Measurements from ENCODE around the gene TFEB. TPM values are rescaled to one million over a fixed set of nuclear protein-coding genes. Genes with fewer than 3 reads are reported as not detected.
A peak's percentile ranks its signal among the peaks of the same experiment; 100 is the strongest.

The TFEB gene
- total RNA-seq, 2 donors from 2014 or later: 4.9 to 10.1 TPM

GRCh38 chr6:41696788-41697187 lies 38.6 kb downstream of the TFEB start:
- Histone ChIP-seq H3K27me3 (no peaks in the 10 kb centered on the region), H3K36me3 (replicated peaks in 1 of 2; ENCODE audit: insufficient read depth in 1 of 2, low read depth in 2 of 2) (no peaks in the 10 kb centered on the region), H3K4me1 (no peaks in the 10 kb centered on the region), H3K9me3 (no peaks in the 10 kb centered on the region), H3K27ac (no peak overlapping the region), H3K4me3 (no peak overlapping the region)
- intact Hi-C loops (cut with DNase I): no loop called here
- 92 to 98% methylated on average over 6 of the region's 6 CpGs for WGBS, 2 donors
- no peak for ATAC-seq
- TF ChIP-seq, protein P1, sequence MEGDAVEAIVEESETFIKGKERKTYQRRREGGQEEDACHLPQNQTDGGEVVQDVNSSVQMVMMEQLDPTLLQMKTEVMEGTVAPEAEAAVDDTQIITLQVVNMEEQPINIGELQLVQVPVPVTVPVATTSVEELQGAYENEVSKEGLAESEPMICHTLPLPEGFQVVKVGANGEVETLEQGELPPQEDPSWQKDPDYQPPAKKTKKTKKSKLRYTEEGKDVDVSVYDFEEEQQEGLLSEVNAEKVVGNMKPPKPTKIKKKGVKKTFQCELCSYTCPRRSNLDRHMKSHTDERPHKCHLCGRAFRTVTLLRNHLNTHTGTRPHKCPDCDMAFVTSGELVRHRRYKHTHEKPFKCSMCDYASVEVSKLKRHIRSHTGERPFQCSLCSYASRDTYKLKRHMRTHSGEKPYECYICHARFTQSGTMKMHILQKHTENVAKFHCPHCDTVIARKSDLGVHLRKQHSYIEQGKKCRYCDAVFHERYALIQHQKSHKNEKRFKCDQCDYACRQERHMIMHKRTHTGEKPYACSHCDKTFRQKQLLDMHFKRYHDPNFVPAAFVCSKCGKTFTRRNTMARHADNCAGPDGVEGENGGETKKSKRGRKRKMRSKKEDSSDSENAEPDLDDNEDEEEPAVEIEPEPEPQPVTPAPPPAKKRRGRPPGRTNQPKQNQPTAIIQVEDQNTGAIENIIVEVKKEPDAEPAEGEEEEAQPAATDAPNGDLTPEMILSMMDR (IDR thresholded peaks at IDR 0.05): no peak
- TF ChIP-seq POLR2A (IDR thresholded peaks at IDR 0.05): no peak
- no peak for DNase-seq

DNA sequence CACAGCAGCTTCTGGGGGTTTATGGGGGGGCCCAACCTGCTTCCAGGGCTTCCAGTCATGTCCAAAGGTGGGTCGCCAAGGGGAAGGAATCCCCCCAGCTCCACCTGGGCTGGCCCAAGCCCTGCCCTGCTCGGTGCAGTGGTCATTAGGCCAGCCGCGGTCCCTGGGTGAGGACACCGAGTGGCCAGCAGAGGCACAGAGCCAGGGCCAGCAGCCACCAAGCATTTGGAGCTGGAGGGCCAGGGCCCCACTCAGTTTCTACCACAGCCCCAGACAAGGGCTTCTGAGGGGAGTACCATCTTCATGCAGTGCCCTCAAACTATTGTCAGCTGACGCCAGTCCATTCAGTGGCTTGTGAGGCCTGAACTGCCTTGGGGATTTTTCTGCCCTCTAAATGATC lies 39.6 kb downstream of the TFEB start:
- Histone ChIP-seq H3K4me3 (no peak overlapping the region), H3K36me3 (replicated peaks in 1 of 2; ENCODE audit: insufficient read depth in 1 of 2, low read depth in 2 of 2) (no peaks in the 10 kb centered on the region), H3K4me1 (no peaks in the 10 kb centered on the region), H3K27me3 (no peaks in the 10 kb centered on the region), H3K9me3 (no peaks in the 10 kb centered on the region), H3K27ac (no peak overlapping the region)
- intact Hi-C loops (cut with DNase I): no loop called here
- TF ChIP-seq POLR2A (IDR thresholded peaks at IDR 0.05): no peak
- TF ChIP-seq, protein P1 (IDR thresholded peaks at IDR 0.05): no peak
- no peak for DNase-seq
- 89 to 100% methylated on average over 1 to 3 of the region's 6 CpGs for WGBS, 2 donors
- no peak for ATAC-seq

DNA sequence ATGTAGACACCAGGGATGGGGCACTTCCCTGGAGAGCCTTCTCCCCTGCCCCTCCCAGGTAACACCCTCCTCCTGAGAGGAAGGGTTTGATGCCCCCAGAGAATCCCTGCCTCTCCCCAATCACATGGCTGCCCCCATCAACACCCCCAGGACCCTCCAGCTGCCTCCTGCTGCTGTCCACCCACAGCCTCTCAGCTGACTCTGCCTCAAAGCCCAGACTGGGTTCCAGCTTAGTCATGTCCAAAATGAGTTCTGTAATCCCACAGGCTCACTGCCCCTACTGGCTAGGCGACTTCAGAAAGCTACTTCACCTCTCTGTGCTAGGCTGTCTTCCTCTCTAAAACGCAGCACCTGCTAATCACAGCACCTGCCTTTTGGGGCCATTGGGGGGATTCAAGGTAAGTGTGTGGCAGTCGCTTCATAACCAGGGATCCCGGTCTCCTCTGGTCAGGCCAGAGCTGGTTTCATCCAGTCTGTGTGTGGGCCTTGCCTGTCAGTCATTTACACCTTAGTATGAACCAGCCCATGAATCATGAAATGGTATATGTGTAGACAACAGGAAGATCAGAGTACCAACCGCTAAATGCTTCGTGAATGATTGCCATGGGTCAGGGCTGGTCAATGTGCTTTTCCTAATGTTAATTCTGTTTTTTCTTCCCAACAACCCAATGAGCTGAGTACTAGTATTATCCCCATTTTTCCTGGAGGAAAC lies 40.4 kb downstream of the TFEB start:
- 73 to 85% methylated on average over 5 to 6 of the region's 6 CpGs for WGBS, 2 donors
- no peaks in the 10 kb centered on the region for H3K4me1 ChIP-seq
- no peak overlapping the region for H3K4me3 ChIP-seq
- H3K9me3 ChIP-seq: no peaks in the 10 kb centered on the region
- ATAC-seq: no peak
- peaks cover 0 to 1% of the 10 kb centered on the region in 2 donors for H3K36me3 ChIP-seq (replicated peaks in 1 of 2; ENCODE audit: insufficient read depth in 1 of 2, low read depth in 2 of 2)
- DNase-seq: no peak
- no peak overlapping the region for H3K27ac ChIP-seq
- TF ChIP-seq, protein P1 (IDR thresholded peaks at IDR 0.05): no peak
- TF ChIP-seq POLR2A (IDR thresholded peaks at IDR 0.05): no peak
- no peaks in the 10 kb centered on the region for H3K27me3 ChIP-seq
- intact Hi-C loops (cut with DNase I): no loop called here

DNA sequence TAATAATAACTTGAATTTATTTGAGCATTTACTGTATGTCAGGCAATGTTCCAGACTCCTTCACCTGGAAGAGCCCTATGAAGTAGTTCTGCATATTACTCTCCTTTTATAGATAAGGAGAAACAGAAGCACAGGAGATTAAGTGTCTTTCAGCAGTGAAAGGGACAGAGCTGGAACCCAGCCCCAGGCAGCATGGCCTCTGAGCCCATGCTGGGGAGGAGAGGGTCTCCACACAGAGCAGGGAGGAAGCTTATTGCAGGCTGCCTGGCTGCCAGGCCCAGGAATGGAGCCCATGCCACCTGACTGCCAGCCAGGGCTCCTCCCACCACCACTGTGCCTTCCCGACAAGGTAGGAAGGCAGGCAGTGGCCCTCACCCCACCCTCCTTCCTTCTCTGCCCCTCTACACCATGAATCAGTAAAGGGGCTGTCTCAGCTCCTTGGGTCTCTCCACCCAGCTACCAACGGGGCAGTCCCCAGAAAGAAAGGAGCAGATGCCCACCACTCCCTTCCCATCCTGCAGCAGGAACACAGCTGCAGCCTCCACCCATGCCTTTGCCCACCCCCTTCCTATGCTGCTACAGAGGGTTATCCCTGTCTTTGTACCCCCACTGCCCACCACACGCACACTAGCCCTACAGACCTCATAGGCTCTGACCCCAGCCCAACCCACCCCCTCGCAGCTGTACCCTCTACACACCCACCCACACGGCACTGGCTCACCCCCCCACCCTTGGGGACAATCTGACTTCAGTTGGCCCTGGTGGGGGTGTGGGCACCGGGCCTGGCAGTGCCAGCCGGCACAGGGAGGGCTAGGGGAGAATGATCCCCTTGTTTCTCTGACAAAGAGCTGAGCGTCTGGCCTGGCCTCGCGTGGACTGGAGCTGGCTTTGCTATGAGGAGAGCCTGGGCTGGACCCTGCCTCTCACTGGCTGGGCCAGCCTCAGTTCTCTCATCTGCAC lies 41.8 kb downstream of the TFEB start:
- Histone ChIP-seq H3K4me1 (no peaks in the 10 kb centered on the region), H3K36me3 (replicated peaks in 1 of 2; ENCODE audit: insufficient read depth in 1 of 2, low read depth in 2 of 2) (peaks cover 0 to 1% of the 10 kb centered on the region in 2 donors), H3K4me3 (no peak overlapping the region), H3K27me3 (no peaks in the 10 kb centered on the region), H3K27ac (no peak overlapping the region), H3K9me3 (no peaks in the 10 kb centered on the region)
- ATAC-seq: no peak
- peak in 1 of 4 donors; percentile 34 for DNase-seq
- 69 to 78% methylated on average over 5 to 6 of the region's 10 CpGs for WGBS, 2 donors
- intact Hi-C loops (cut with DNase I): no loop called here
- TF ChIP-seq POLR2A (IDR thresholded peaks at IDR 0.05): no peak
- TF ChIP-seq, protein P1 (IDR thresholded peaks at IDR 0.05): no peak
